HepG2 (cell line): ENCODE measurements around the gene UBR7. TPM values are rescaled to one million over a fixed set of nuclear protein-coding genes. Genes with fewer than 3 reads are reported as not detected.

Experiments used
- CENPX ChIP-seq: sonication (generic); formaldehyde crosslinking; IDR thresholded peaks from 2 replicates; pipeline ENCODE4 v1.9.0; 2021; ENCODE audit warnings: mild to moderate bottlenecking, missing genetic modification reagents, moderate library complexity
- CHD4 ChIP-seq: fragments of 200-600 bp; sonication (generic); IDR thresholded peaks from 2 replicates; pipeline ENCODE4 v1.7.0; 2017; ENCODE audit warnings: mild to moderate bottlenecking, low read length, borderline replicate concordance
- DMTF1 ChIP-seq: sonication (generic); formaldehyde crosslinking; IDR thresholded peaks from 2 replicates; pipeline ENCODE4 v1.4.0; 2020; ENCODE audit warnings: mild to moderate bottlenecking, missing genetic modification reagents
- ELF1 ChIP-seq: sonication (generic); formaldehyde crosslinking; IDR thresholded peaks from 2 replicates; pipeline ENCODE4 v1.4.0; 2020; ENCODE audit warnings: missing genetic modification reagents
- HMGXB4 ChIP-seq, 2 experiments: sonication (generic) in 1 of 2; formaldehyde crosslinking in 1 of 2; IDR thresholded peaks; 2 replicates each; pipeline versions ENCODE4 v1.4.0 to v1.6.1; 2018 to 2020; ENCODE audit warnings: missing genetic modification reagents in 2 of 2, borderline replicate concordance in 1 of 2, low read depth in 1 of 2, mild to moderate bottlenecking in 1 of 2, missing biosample characterization in 1 of 2
- IRX3 ChIP-seq: sonication (generic); formaldehyde crosslinking; IDR thresholded peaks from 2 replicates; pipeline ENCODE4 v1.8.1; 2023; ENCODE audit warnings: mild to moderate bottlenecking, low read depth, missing genetic modification reagents, borderline replicate concordance
- KAT8 ChIP-seq: IDR thresholded peaks from 2 replicates; pipeline ENCODE4 v1.6.1; 2016; ENCODE audit warnings: missing genetic modification reagents, missing compliant biosample characterization
- KDM5A ChIP-seq: fragments of 200-600 bp; sonication (generic); IDR thresholded peaks from 2 replicates; pipeline ENCODE4 v1.7.0; 2018; ENCODE audit warnings: antibody characterized with exemption, mild to moderate bottlenecking, low read length, borderline replicate concordance
- MXD3 ChIP-seq: IDR thresholded peaks from 2 replicates; pipeline ENCODE4 v1.6.1; 2016; ENCODE audit warnings: mild to moderate bottlenecking, missing biosample characterization, missing genetic modification reagents
- NFRKB ChIP-seq: fragments of 450-650 bp; IDR thresholded peaks from 2 replicates; pipeline ENCODE4 v1.6.1; 2017
- PTBP1 ChIP-seq: fragments of 200-400 bp; formaldehyde crosslinking; IDR thresholded peaks from 2 replicates; pipeline ENCODE4 v1.6.1; 2018; ENCODE audit warnings: low read length, low read depth; ENCODE audit not compliant: poor library complexity, severe bottlenecking
- TEAD2 ChIP-seq: sonication (generic); formaldehyde crosslinking; IDR thresholded peaks from 2 replicates; pipeline ENCODE4 v1.9.0; 2021; ENCODE audit warnings: missing genetic modification reagents
- ZNF17 ChIP-seq: sonication (generic); formaldehyde crosslinking; IDR thresholded peaks from 2 replicates; pipeline ENCODE4 v1.5.0; 2020; ENCODE audit warnings: mild to moderate bottlenecking, missing genetic modification reagents
- ZNF230 ChIP-seq: sonication (generic); formaldehyde crosslinking; IDR thresholded peaks from 2 replicates; pipeline ENCODE4 v1.4.0; 2020; ENCODE audit warnings: mild to moderate bottlenecking, missing genetic modification reagents
- ZNF280B ChIP-seq: sonication (generic); formaldehyde crosslinking; IDR thresholded peaks from 2 replicates; pipeline ENCODE4 v1.5.0; 2020; ENCODE audit warnings: missing genetic modification reagents, mild to moderate bottlenecking, borderline replicate concordance
- ZNF441 ChIP-seq: sonication (generic); formaldehyde crosslinking; IDR thresholded peaks from 2 replicates; pipeline ENCODE4 v1.7.0; 2021; ENCODE audit warnings: missing genetic modification reagents, borderline replicate concordance
- ZNF501 ChIP-seq: sonication (generic); formaldehyde crosslinking; IDR thresholded peaks from 2 replicates; pipeline ENCODE4 v1.5.1; 2020; ENCODE audit warnings: mild to moderate bottlenecking, moderate library complexity, missing genetic modification reagents
- polyA plus RNA-seq, 8 experiments: library from polyadenylated mRNA; depleted of rRNA in 3 of 8; stranded (reverse) in 7 of 8; unstranded in 1 of 8; fragments of >200 nt; fragmentation: Illumina TruSeq in 4 of 8; extraction: Trizol in 4 of 8; gene quantifications; 2 replicates each; pipeline versions ENCODE4 v1.2.1 to v1.2.3, GENCODE V29; 2011 to 2016; ENCODE audit warnings: low read depth in 4 of 8, missing spikeins in 1 of 8, mixed read lengths in 1 of 8; ENCODE audit not compliant: insufficient read depth in 1 of 8
- total RNA-seq, 5 experiments: library from RNA; depleted of rRNA; stranded (reverse); fragments of >200 nt; fragmentation: Illumina TruSeq; extraction: Trizol; gene quantifications; 2 replicates each; pipeline ENCODE4 v1.2.3, GENCODE V29; 2016; ENCODE audit warnings: low read depth in 1 of 5

Gene UBR7
- total and polyA plus RNA-seq, 2 of the 13 experiments (the other 11 are each of a cell fraction or from before 2014, with no cell fraction given) = 11.0 to 19.7 TPM

GRCh38 chr14:93184391-93185348 is 22.4 kb upstream of the UBR7 start, which contains the start of the genes LYSET and MOAP1 (continued):
- peak; percentile 85; the same call in 1 of the 2 replicates for TF ChIP-seq ZNF280B (CRISPR knock-in tag)
- TF ChIP-seq CHD4 = no peak
- TF ChIP-seq TEAD2 (CRISPR knock-in tag) = no peak
- TF ChIP-seq CENPX (CRISPR knock-in tag) = no peak
- TF ChIP-seq ZNF501 (CRISPR knock-in tag) = peak; percentile 66
- peak; percentile 76; the same call in 1 of the 2 replicates for TF ChIP-seq ZNF230 (CRISPR knock-in tag)
- TF ChIP-seq NFRKB = no peak
- no peak for TF ChIP-seq PTBP1
- no peak for TF ChIP-seq DMTF1 (CRISPR knock-in tag)
- TF ChIP-seq KDM5A = peak; percentile 85; the same call in 1 of the 2 replicates
- TF ChIP-seq MXD3 (CRISPR knock-in tag) = peak; percentile 70; the same call in 1 of the 2 replicates
- peak; percentile 65 for TF ChIP-seq KAT8 (CRISPR knock-in tag)
- TF ChIP-seq ZNF17 (CRISPR knock-in tag) = no peak
- 0 out of 2 replicates have a peak, but pooled peaks have one; percentile 7 for TF ChIP-seq ELF1 (CRISPR knock-in tag)
- TF ChIP-seq ZNF441 (CRISPR knock-in tag) = no peak; the same call in 1 of the 2 replicates
- no peak for TF ChIP-seq IRX3 (CRISPR knock-in tag)
- peak; percentile 23 to 93; a peak in 3 of 4 replicates for TF ChIP-seq HMGXB4 (CRISPR knock-in tag; IDR thresholded peaks at IDR 0.05; ENCODE audit: borderline replicate concordance in 1 of 2, low read depth in 1 of 2)
